GM12891 (cell line): Measurements from ENCODE around the gene C11orf91.

Source experiments
- POLR2A ChIP-seq: IDR thresholded peaks from 2 replicates; pipeline ENCODE4 v1.6.1; 2011; ENCODE audit warnings: low read depth, low read length, control low read depth
- POLR2AphosphoS5 ChIP-seq: IDR thresholded peaks from 2 replicates; pipeline ENCODE4 v1.6.1; 2011; ENCODE audit warnings: low read depth, low read length, control low read depth
- TAF1 ChIP-seq: IDR thresholded peaks from 2 replicates; pipeline ENCODE4 v1.6.1; 2011; ENCODE audit warnings: low read depth, low read length, control low read depth

GRCh38 chr11:33704240-33705002 is 3.8 kb upstream of the C11orf91 start:
- no peak for TF ChIP-seq POLR2A
- no peak for TF ChIP-seq POLR2AphosphoS5
- TF ChIP-seq TAF1, result no peak
